Muscle layer of colon (tissue), 2 donors: ENCODE data around the gene CXorf49B.
"Not testable (repeated sequence)": the region's sequence is repeated elsewhere in the genome, so short reads cannot be mapped to it uniquely, and the experiment has no call there.

Source experiments
- H3K27ac ChIP-seq: one replicate; pipeline ENCODE4 v1.7.0; 2013; ENCODE audit warnings: low read depth, mild to moderate bottlenecking, low read length, moderate library complexity
- H3K27me3 ChIP-seq, 2 donors: one replicate each; pipeline ENCODE4 v1.7.0; 2013; ENCODE audit warnings: low read length in 2 of 2, mild to moderate bottlenecking in 2 of 2; ENCODE audit not compliant: insufficient read depth in 2 of 2, control insufficient read depth in 1 of 2
- H3K36me3 ChIP-seq: one replicate; pipeline ENCODE4 v1.7.0; 2013; ENCODE audit warnings: mild to moderate bottlenecking, low read length; ENCODE audit not compliant: insufficient read depth
- H3K4me1 ChIP-seq: one replicate; pipeline ENCODE4 v1.7.0; 2013; ENCODE audit warnings: mild to moderate bottlenecking, low read length; ENCODE audit not compliant: insufficient read depth
- H3K4me3 ChIP-seq, 2 donors: one replicate each; pipeline ENCODE4 v1.7.0; 2013; ENCODE audit warnings: low read length in 2 of 2, low read depth in 1 of 2, mild to moderate bottlenecking in 1 of 2, moderate library complexity in 1 of 2
- H3K9ac ChIP-seq: one replicate; pipeline ENCODE4 v1.7.0; 2013; ENCODE audit warnings: low read length
- H3K9me3 ChIP-seq: one replicate; pipeline ENCODE4 v1.7.0; 2013; ENCODE audit warnings: mild to moderate bottlenecking, low read length
- donor health status: abdominal sarcoma.
- donor health status: Adenocarcinoma of cecum.

Gene CXorf49B

DNA sequence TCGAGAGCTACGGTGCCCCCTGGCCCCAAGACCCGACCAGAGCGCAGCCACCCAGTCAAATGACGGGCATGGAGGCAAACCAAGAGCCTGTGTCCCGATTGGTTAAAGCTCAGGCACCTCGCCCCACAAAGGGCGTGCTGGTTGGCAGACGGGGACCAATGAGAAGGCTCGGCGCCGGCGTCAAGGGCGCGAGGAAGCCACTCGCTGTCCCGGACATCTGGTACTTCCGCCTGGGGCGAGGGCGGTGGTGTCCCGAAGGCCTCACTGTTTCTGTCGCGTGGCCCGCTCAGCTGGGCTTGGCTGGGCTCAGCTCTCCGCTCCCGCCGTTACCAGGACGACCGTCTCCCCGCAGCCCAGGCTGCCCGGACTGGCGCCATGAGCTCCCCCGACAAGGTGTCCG, at the start of gene CXorf49B:
CXorf49B (plus strand) TSS at position 301 of the 400 bp plus-strand sequence; CDS start at position 376, 75 bp downstream.
- not testable (repeated sequence) for H3K9ac ChIP-seq, H3K4me3 ChIP-seq, H3K27ac ChIP-seq, H3K4me1 ChIP-seq, H3K9me3 ChIP-seq, H3K27me3 ChIP-seq, H3K36me3 ChIP-seq

GRCh38 chrX:71714064-71714463, 49.1 kb upstream of the CXorf49B start:
- not testable (repeated sequence) for H3K9me3 ChIP-seq, H3K4me3 ChIP-seq, H3K4me1 ChIP-seq, H3K36me3 ChIP-seq, H3K27ac ChIP-seq, H3K9ac ChIP-seq, H3K27me3 ChIP-seq

GRCh38 chrX:71715551-71715950, 47.6 kb upstream of the CXorf49B start:
- not testable (repeated sequence) for H3K36me3 ChIP-seq, H3K9ac ChIP-seq, H3K4me3 ChIP-seq, H3K4me1 ChIP-seq, H3K9me3 ChIP-seq, H3K27me3 ChIP-seq, H3K27ac ChIP-seq

DNA sequence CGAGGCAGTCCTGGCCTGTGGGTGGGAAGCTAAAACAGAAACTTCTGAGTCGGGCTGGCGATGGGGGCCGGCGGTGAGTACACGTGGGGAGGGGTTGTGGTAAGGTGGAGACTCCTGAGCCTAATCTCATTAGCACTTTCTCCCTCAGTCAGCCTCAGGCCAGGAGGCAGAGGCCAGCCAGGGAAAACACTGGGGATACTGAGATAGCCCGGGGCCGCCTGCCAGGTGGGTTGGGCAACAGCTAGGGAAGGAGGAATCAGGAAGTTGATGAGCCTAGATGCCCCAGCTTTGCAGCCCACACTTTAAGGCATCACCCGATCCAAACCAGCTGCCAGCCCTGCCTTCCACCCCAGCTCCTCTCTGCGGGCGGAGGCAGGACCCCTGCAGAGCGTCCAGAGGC, 46.8 kb upstream of the CXorf49B start:
- not testable (repeated sequence) for H3K9me3 ChIP-seq, H3K4me3 ChIP-seq, H3K4me1 ChIP-seq, H3K36me3 ChIP-seq, H3K27ac ChIP-seq, H3K9ac ChIP-seq, H3K27me3 ChIP-seq

- H3K4me1 ChIP-seq, H3K9ac ChIP-seq, H3K27ac ChIP-seq, H3K9me3 ChIP-seq, H3K36me3 ChIP-seq, H3K4me3 ChIP-seq, H3K27me3 ChIP-seq: not testable (repeated sequence)
These were observed 45.0 kb upstream of the CXorf49B start, which contains the start of gene CXorf49 for GRCh38 chrX:71718185-71718584. Gene CXorf49 (minus strand): TSS chrX:71718285. CDS start chrX:71718151, 134 bp downstream.

GRCh38 chrX:71719195-71719594, 44.0 kb upstream of the CXorf49B start:
- H3K4me3 ChIP-seq, H3K27me3 ChIP-seq, H3K27ac ChIP-seq, H3K9me3 ChIP-seq, H3K9ac ChIP-seq, H3K36me3 ChIP-seq, H3K4me1 ChIP-seq: not testable (repeated sequence)

DNA sequence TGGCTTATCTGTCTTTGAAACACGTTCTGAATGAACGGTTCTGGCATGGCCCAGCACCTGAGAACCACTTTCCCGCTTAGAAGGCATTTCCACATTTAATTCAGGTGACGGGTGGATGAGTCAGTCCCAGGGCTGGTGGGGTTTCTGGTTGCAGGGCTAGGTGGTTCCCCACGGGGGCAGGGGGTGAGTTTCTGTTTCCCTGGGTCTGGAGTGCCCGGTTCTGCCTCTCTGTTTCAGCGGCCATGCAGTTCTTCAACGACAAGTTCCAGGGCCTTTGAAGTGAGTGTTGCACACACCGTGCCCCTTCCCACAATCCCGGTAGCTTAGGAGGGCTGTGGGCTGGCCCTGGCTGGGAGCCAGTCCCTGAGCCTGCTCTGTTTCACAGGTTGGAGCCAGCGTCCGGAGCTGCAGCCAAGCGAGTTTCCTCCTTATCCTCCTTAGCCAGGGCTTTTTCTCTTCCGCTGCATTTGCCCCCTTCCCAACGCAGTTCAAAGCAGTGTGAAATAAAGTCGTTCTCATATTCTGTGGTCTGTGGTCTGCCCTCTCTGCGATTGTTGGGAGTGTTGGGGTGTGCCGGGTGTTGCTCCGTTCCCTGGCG, 42.8 kb upstream of the CXorf49B start:
- not testable (repeated sequence) for H3K4me3 ChIP-seq

DNA sequence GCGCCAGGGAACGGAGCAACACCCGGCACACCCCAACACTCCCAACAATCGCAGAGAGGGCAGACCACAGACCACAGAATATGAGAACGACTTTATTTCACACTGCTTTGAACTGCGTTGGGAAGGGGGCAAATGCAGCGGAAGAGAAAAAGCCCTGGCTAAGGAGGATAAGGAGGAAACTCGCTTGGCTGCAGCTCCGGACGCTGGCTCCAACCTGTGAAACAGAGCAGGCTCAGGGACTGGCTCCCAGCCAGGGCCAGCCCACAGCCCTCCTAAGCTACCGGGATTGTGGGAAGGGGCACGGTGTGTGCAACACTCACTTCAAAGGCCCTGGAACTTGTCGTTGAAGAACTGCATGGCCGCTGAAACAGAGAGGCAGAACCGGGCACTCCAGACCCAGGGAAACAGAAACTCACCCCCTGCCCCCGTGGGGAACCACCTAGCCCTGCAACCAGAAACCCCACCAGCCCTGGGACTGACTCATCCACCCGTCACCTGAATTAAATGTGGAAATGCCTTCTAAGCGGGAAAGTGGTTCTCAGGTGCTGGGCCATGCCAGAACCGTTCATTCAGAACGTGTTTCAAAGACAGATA, 2.4 kb upstream of the CXorf49B start:
- H3K27ac ChIP-seq, H3K9ac ChIP-seq, H3K27me3 ChIP-seq, H3K9me3 ChIP-seq, H3K36me3 ChIP-seq, H3K4me1 ChIP-seq, H3K4me3 ChIP-seq: not testable (repeated sequence)

More for the DNA sequence above, 42.8 kb upstream of the CXorf49B start:
- not testable (repeated sequence) for H3K9ac ChIP-seq, H3K9me3 ChIP-seq, H3K27me3 ChIP-seq, H3K36me3 ChIP-seq, H3K4me1 ChIP-seq, H3K27ac ChIP-seq

- H3K36me3 ChIP-seq, H3K9me3 ChIP-seq, H3K27me3 ChIP-seq, H3K4me3 ChIP-seq, H3K27ac ChIP-seq, H3K9ac ChIP-seq, H3K4me1 ChIP-seq: not testable (repeated sequence)
These were observed 1.7 kb downstream of the CXorf49B start for GRCh38 chrX:71764832-71765231.

DNA sequence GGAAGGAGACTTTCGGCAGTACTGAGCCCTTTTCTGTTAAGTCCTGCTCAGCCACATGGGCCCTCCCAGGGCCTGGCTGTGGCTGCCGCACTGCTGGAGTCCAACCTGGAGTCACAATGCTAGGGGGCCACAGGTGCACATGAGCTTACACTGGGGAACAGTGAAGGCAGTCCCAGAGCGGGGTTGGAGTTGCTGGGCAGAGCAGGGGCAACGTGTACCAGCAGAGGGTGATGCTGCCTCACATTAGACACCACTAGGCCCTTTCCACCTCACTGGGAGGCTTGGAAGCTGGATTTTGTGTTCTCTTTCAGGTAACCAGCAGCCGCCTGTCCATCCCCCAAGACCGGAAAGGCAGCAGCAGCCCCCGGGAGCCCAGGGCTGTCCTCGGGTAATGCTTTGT, 2.5 kb downstream of the CXorf49B start:
- not testable (repeated sequence) for H3K36me3 ChIP-seq, H3K4me3 ChIP-seq, H3K4me1 ChIP-seq, H3K9ac ChIP-seq, H3K9me3 ChIP-seq, H3K27ac ChIP-seq, H3K27me3 ChIP-seq

DNA sequence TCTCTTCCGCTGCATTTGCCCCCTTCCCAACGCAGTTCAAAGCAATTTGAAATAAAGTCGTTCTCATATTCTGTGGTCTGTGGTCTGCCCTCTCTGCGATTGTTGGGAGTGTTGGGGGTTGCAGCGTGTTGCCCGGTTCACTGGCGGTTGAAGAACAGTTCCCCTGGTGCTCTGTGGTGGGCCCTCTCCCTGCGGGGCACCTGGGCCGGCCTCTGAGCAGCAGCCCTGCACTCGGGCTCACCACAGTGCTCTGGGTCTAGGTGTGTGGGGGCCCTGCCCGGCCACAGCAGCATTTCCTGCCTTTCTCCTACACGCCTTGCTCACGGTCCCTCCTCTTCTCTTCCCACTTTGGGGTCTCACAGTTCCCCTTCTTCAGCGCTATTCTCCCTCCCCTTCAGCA, 4.0 kb downstream of the CXorf49B start:
- not testable (repeated sequence) for H3K4me1 ChIP-seq, H3K27me3 ChIP-seq, H3K9ac ChIP-seq, H3K36me3 ChIP-seq, H3K9me3 ChIP-seq, H3K4me3 ChIP-seq, H3K27ac ChIP-seq

- H3K36me3 ChIP-seq, H3K4me3 ChIP-seq, H3K27me3 ChIP-seq, H3K27ac ChIP-seq, H3K9me3 ChIP-seq, H3K9ac ChIP-seq, H3K4me1 ChIP-seq: not testable (repeated sequence)
These were observed 15.2 kb downstream of the CXorf49B start for GRCh38 chrX:71778322-71778721.
